ENCODE data around the gene PTPRF.

Gene PTPRF

GRCh38 chr1:43618521-43619313, 88.0 kb downstream of the PTPRF start:
- TF ChIP-seq, protein P1, sequence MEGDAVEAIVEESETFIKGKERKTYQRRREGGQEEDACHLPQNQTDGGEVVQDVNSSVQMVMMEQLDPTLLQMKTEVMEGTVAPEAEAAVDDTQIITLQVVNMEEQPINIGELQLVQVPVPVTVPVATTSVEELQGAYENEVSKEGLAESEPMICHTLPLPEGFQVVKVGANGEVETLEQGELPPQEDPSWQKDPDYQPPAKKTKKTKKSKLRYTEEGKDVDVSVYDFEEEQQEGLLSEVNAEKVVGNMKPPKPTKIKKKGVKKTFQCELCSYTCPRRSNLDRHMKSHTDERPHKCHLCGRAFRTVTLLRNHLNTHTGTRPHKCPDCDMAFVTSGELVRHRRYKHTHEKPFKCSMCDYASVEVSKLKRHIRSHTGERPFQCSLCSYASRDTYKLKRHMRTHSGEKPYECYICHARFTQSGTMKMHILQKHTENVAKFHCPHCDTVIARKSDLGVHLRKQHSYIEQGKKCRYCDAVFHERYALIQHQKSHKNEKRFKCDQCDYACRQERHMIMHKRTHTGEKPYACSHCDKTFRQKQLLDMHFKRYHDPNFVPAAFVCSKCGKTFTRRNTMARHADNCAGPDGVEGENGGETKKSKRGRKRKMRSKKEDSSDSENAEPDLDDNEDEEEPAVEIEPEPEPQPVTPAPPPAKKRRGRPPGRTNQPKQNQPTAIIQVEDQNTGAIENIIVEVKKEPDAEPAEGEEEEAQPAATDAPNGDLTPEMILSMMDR (IDR thresholded peaks at IDR 0.05; ENCODE audit: borderline replicate concordance, control extremely low read depth, extremely low read depth, insufficient read depth, missing control alignments): no peak
- in situ Hi-C loops (cut with MboI; ENCODE audit: low sequenced_read_pairs, unreplicated experiment): no loop called here
- no peak for DNase-seq (ENCODE audit: low spot score)

DNA sequence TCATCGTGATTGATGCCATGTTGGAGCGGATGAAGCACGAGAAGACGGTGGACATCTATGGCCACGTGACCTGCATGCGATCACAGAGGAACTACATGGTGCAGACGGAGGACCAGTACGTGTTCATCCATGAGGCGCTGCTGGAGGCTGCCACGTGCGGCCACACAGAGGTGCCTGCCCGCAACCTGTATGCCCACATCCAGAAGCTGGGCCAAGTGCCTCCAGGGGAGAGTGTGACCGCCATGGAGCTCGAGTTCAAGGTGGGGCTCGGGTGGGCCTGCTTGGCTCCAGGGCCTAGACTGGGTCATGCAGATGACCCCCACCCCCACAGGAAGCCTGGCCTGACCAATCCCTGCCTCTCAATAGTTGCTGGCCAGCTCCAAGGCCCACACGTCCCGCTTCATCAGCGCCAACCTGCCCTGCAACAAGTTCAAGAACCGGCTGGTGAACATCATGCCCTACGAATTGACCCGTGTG, 88.7 kb downstream of the PTPRF start:
- no peak for DNase-seq (ENCODE audit: low spot score)
- in situ Hi-C loops (cut with MboI; ENCODE audit: low sequenced_read_pairs, unreplicated experiment): no loop called here
- TF ChIP-seq, protein P1 (IDR thresholded peaks at IDR 0.05; ENCODE audit: borderline replicate concordance, control extremely low read depth, extremely low read depth, insufficient read depth, missing control alignments): no peak

DNA sequence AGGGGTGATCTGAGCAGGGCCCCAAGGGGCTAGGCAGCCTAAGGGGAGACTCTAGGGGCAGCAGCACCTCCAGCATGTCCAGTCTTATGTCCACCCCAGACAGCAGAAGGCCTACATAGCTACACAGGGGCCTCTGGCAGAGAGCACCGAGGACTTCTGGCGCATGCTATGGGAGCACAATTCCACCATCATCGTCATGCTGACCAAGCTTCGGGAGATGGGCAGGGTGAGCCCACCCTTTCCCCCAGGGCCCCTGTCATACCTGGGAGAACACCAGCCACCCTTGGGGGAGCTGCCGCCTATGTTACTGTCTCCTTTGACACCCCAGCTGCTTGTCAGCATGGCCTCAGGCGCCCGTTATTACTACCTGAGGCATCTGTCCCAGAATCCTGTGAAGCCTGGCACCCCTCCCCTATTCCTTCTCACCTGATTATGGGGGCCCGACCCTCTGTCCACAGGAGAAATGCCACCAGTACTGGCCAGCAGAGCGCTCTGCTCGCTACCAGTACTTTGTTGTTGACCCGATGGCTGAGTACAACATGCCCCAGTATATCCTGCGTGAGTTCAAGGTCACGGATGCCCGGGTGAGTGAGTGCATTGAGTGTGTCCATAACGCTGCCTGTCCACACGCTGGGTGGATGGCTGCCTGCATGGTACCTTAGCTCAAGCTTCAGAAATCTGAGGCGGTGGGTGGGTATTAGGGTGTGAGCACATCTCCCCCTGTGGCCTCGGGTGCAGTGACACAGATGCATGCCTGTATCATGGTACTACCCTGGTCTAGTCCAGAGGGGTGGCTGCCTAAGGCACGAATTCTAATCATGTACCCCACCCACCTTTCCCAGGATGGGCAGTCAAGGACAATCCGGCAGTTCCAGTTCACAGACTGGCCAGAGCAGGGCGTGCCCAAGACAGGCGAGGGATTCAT, 89.6 kb downstream of the PTPRF start:
- TF ChIP-seq, protein P1 (IDR thresholded peaks at IDR 0.05; ENCODE audit: borderline replicate concordance, control extremely low read depth, extremely low read depth, insufficient read depth, missing control alignments): no peak
- DNase-seq (ENCODE audit: low spot score): no peak
- in situ Hi-C loops (cut with MboI; ENCODE audit: low sequenced_read_pairs, unreplicated experiment): no loop called here

DNA sequence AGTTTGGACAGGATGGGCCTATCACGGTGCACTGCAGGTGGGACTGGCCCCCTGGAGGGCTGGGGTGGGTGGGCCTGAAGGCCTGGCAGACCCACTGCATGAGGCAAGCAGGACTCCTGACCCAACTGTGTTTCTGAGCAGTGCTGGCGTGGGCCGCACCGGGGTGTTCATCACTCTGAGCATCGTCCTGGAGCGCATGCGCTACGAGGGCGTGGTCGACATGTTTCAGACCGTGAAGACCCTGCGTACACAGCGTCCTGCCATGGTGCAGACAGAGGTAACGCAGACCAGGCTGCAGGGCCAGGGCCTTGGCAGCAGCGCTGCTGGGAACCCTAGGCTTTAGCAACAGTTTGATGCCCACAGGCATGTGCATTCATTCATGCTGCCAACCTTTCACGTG, 90.3 kb downstream of the PTPRF start:
- in situ Hi-C loops (cut with MboI; ENCODE audit: low sequenced_read_pairs, unreplicated experiment): no loop called here
- TF ChIP-seq, protein P1 (IDR thresholded peaks at IDR 0.05; ENCODE audit: borderline replicate concordance, control extremely low read depth, extremely low read depth, insufficient read depth, missing control alignments): no peak
- no peak for DNase-seq (ENCODE audit: low spot score)

- in situ Hi-C loops (cut with MboI; ENCODE audit: low sequenced_read_pairs, unreplicated experiment): no loop called here
- no peak for DNase-seq (ENCODE audit: low spot score)
- TF ChIP-seq, protein P1 (IDR thresholded peaks at IDR 0.05; ENCODE audit: borderline replicate concordance, control extremely low read depth, extremely low read depth, insufficient read depth, missing control alignments): no peak
Measured at GRCh38 chr1:43621386-43621785, 90.7 kb downstream of the PTPRF start.

- no peak for DNase-seq (ENCODE audit: low spot score)
- in situ Hi-C loops (cut with MboI; ENCODE audit: low sequenced_read_pairs, unreplicated experiment): no loop called here
- TF ChIP-seq, protein P1 (IDR thresholded peaks at IDR 0.05; ENCODE audit: borderline replicate concordance, control extremely low read depth, extremely low read depth, insufficient read depth, missing control alignments): no peak
Measured at GRCh38 chr1:43621861-43622260, 91.2 kb downstream of the PTPRF start.
